ENCODE measurements around the gene ANXA10. TPM values are rescaled to one million over a fixed set of nuclear protein-coding genes. Genes with fewer than 3 reads are reported as not detected.
"Not testable (repeated sequence)": the region's sequence is repeated elsewhere in the genome, so short reads cannot be mapped to it uniquely, and the experiment has no call there.

ANXA10 gene
- polyA plus RNA-seq, 1 donor, result 0.24 TPM

GRCh38 chr4:168113059-168113458 is 20.7 kb downstream of the ANXA10 start:
- not testable (repeated sequence) for H3K27ac ChIP-seq (ENCODE audit: low read length); H3K27me3 ChIP-seq (ENCODE audit: control insufficient read depth, insufficient read depth, low read length); H3K4me1 ChIP-seq (ENCODE audit: control insufficient read depth, insufficient read depth, low read length); H3K9me3 ChIP-seq (ENCODE audit: control insufficient read depth, low read depth, low read length); H3K4me3 ChIP-seq (ENCODE audit: low read length); DNase-seq; H3K36me3 ChIP-seq (ENCODE audit: control insufficient read depth, insufficient read depth, low read length)
- WGBS (ENCODE audit: insufficient coverage, low lambda C conversion rate), result no CpG with 5 or more reads among the region's 1 CpG

GRCh38 chr4:168118116-168118655 is 25.8 kb downstream of the ANXA10 start:
- Histone ChIP-seq H3K9me3 (ENCODE audit: control insufficient read depth, low read depth, low read length) (no peaks in the 10 kb centered on the region), H3K27ac (ENCODE audit: low read length) (no peak overlapping the region), H3K4me1 (ENCODE audit: control insufficient read depth, insufficient read depth, low read length) (no peaks in the 10 kb centered on the region), H3K4me3 (ENCODE audit: low read length) (no peak overlapping the region), H3K36me3 (ENCODE audit: control insufficient read depth, insufficient read depth, low read length) (no peaks in the 10 kb centered on the region), H3K27me3 (ENCODE audit: control insufficient read depth, insufficient read depth, low read length) (no peaks in the 10 kb centered on the region)
- no CpG with 5 or more reads among the region's 1 CpG for WGBS (ENCODE audit: insufficient coverage, low lambda C conversion rate)
- no peak for DNase-seq

- Histone ChIP-seq H3K9me3 (ENCODE audit: control insufficient read depth, low read depth, low read length) (no peaks in the 10 kb centered on the region), H3K36me3 (ENCODE audit: control insufficient read depth, insufficient read depth, low read length) (no peaks in the 10 kb centered on the region), H3K4me3 (ENCODE audit: low read length) (no peak overlapping the region), H3K27me3 (ENCODE audit: control insufficient read depth, insufficient read depth, low read length) (no peaks in the 10 kb centered on the region), H3K4me1 (ENCODE audit: control insufficient read depth, insufficient read depth, low read length) (no peaks in the 10 kb centered on the region), H3K27ac (ENCODE audit: low read length) (no peak overlapping the region)
- no CpG with 5 or more reads among the region's 1 CpG for WGBS (ENCODE audit: insufficient coverage, low lambda C conversion rate)
- DNase-seq, result no peak
Measured at GRCh38 chr4:168119100-168119499, 26.8 kb downstream of the ANXA10 start.

DNA sequence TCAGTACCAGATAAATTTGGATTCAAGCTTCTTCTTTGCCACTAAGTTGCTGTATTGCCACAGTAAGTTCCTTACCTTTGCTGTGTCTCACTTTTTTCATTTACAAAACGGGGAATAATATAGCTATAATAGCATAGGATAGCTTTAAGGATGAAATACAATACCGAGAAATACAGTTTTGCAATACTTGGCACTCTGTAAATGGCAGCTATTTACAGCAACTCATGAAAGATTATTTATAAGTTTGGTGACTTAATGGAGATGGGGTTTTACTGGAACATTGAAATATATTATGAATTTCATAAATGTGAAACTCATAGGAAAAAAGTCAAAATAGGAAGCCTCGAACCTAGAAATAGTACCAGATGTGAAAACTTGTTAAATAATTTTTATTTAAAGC is 27.6 kb downstream of the ANXA10 start:
- H3K27me3 ChIP-seq (ENCODE audit: control insufficient read depth, insufficient read depth, low read length), result no peaks in the 10 kb centered on the region
- H3K4me3 ChIP-seq (ENCODE audit: low read length), result no peak overlapping the region
- H3K9me3 ChIP-seq (ENCODE audit: control insufficient read depth, low read depth, low read length), result no peaks in the 10 kb centered on the region
- no peaks in the 10 kb centered on the region for H3K36me3 ChIP-seq (ENCODE audit: control insufficient read depth, insufficient read depth, low read length)
- no CpG with 5 or more reads among the region's 3 CpGs for WGBS (ENCODE audit: insufficient coverage, low lambda C conversion rate)
- no peaks in the 10 kb centered on the region for H3K4me1 ChIP-seq (ENCODE audit: control insufficient read depth, insufficient read depth, low read length)
- no peak for DNase-seq
- no peak overlapping the region for H3K27ac ChIP-seq (ENCODE audit: low read length)

- Histone ChIP-seq H3K4me3 (ENCODE audit: low read length) (no peak overlapping the region), H3K27ac (ENCODE audit: low read length) (no peak overlapping the region), H3K9me3 (ENCODE audit: control insufficient read depth, low read depth, low read length) (no peaks in the 10 kb centered on the region), H3K36me3 (ENCODE audit: control insufficient read depth, insufficient read depth, low read length) (no peaks in the 10 kb centered on the region), H3K27me3 (ENCODE audit: control insufficient read depth, insufficient read depth, low read length) (no peaks in the 10 kb centered on the region), H3K4me1 (ENCODE audit: control insufficient read depth, insufficient read depth, low read length) (no peaks in the 10 kb centered on the region)
- DNase-seq, result no peak
- 83% methylated on average over 1 of the region's 1 CpG for WGBS (ENCODE audit: insufficient coverage, low lambda C conversion rate)
Measured at GRCh38 chr4:168120811-168121210, 28.5 kb downstream of the ANXA10 start.

DNA sequence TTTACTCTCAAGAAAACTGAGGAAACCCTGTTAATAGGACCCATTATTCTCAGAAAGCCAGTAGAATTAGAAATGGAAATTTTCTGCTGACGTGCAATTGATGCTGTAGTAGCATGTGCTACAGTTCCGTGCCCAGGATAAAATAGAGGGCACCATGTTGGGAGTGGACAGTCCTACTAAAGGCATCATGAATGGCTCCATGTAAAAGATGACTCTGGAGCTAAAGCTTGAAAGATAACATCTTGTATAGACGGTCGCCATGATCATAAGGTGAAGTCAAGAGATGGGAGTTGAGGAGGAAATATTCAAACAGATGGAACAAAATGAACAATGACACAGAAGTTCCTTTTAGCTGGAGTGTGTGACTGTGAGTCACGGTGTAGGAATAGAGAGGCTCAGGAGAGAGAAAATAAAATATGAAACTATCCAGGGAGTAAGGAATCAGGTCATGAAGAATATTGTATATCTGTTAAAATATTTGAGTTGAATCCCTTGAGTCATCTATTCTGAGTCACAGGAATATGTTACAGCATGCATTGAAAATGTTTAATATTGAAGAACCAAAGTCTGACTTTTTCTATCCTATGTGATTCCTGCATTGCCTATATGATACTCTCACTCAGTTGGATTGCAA is 31.8 kb downstream of the ANXA10 start:
- Histone ChIP-seq H3K9me3 (ENCODE audit: control insufficient read depth, low read depth, low read length) (no peaks in the 10 kb centered on the region), H3K27me3 (ENCODE audit: control insufficient read depth, insufficient read depth, low read length) (no peaks in the 10 kb centered on the region), H3K4me1 (ENCODE audit: control insufficient read depth, insufficient read depth, low read length) (no peaks in the 10 kb centered on the region), H3K4me3 (ENCODE audit: low read length) (no peak overlapping the region), H3K36me3 (ENCODE audit: control insufficient read depth, insufficient read depth, low read length) (no peaks in the 10 kb centered on the region), H3K27ac (ENCODE audit: low read length) (no peak overlapping the region)
- no peak for DNase-seq
- WGBS (ENCODE audit: insufficient coverage, low lambda C conversion rate), result 95% methylated on average over 4 of the region's 5 CpGs

GRCh38 chr4:168126952-168127351 is 34.6 kb downstream of the ANXA10 start:
- no peak for DNase-seq
- Histone ChIP-seq H3K27ac (ENCODE audit: low read length) (no peak overlapping the region), H3K27me3 (ENCODE audit: control insufficient read depth, insufficient read depth, low read length) (no peaks in the 10 kb centered on the region), H3K4me3 (ENCODE audit: low read length) (no peak overlapping the region), H3K9me3 (ENCODE audit: control insufficient read depth, low read depth, low read length) (no peaks in the 10 kb centered on the region), H3K36me3 (ENCODE audit: control insufficient read depth, insufficient read depth, low read length) (no peaks in the 10 kb centered on the region), H3K4me1 (ENCODE audit: control insufficient read depth, insufficient read depth, low read length) (no peaks in the 10 kb centered on the region)
- WGBS (ENCODE audit: insufficient coverage, low lambda C conversion rate), result 100% methylated on average over 1 of the region's 2 CpGs

DNA sequence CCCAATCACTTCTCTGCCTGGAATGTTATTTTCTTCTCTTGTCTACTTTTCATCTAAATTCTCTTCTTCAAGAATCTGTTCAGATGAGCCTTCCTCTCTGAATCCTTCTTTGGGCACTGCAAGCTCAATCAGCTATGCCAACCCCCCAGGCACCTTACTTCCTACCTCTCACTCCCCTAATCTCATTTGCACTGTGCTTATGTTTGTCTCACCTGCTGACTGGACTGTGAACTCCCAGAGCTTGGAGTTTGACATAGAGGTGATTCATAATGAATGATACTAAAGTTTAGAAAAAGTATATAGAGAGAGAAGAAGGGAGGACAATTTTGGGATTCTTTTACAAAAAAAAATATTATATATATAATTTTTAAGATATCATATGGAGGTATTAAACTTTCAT is 36.3 kb downstream of the ANXA10 start:
- Histone ChIP-seq H3K27ac (ENCODE audit: low read length) (no peak overlapping the region), H3K4me3 (ENCODE audit: low read length) (no peak overlapping the region), H3K27me3 (ENCODE audit: control insufficient read depth, insufficient read depth, low read length) (no peaks in the 10 kb centered on the region), H3K4me1 (ENCODE audit: control insufficient read depth, insufficient read depth, low read length) (no peaks in the 10 kb centered on the region), H3K9me3 (ENCODE audit: control insufficient read depth, low read depth, low read length) (no peaks in the 10 kb centered on the region), H3K36me3 (ENCODE audit: control insufficient read depth, insufficient read depth, low read length) (no peaks in the 10 kb centered on the region)
- DNase-seq, result no peak

DNA sequence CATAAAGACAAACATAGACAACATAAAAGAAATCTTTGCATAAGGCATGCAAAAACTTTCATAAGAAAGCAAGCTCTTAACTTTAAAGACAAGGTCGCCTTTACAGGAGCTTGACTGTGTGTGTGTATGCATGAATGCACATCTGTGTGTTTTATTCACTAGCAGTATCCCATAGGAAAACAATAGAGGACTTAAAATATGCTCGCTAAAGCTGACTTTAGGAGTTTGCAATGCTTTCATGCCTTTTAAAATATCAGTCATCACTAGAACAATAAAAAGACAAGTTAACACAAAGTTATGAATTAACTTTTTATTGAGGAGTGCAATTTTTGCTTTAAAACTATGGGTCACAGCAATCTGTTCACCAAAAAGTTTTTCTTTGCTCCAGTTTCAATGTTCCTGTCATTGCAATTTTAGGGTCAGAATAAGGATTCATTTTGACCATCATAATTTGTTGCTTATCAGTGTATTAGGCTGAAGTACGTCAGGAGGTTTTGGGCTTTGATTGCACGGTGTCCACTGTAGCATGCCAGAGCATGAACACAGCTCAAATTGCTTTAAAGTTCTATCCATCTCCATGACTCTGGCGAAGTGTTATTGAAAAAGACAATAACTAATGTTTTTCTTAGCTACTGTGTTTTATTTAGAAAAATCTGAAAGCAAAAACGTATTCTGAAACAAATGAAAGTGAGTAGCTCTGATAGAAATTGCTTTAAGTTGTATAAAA is 36.9 kb downstream of the ANXA10 start:
- no peaks in the 10 kb centered on the region for H3K4me1 ChIP-seq (ENCODE audit: control insufficient read depth, insufficient read depth, low read length)
- no peak for DNase-seq
- H3K9me3 ChIP-seq (ENCODE audit: control insufficient read depth, low read depth, low read length), result no peaks in the 10 kb centered on the region
- H3K36me3 ChIP-seq (ENCODE audit: control insufficient read depth, insufficient read depth, low read length), result no peaks in the 10 kb centered on the region
- 80% methylated on average over 1 of the region's 6 CpGs for WGBS (ENCODE audit: insufficient coverage, low lambda C conversion rate)
- H3K27me3 ChIP-seq (ENCODE audit: control insufficient read depth, insufficient read depth, low read length), result no peaks in the 10 kb centered on the region
- no peak overlapping the region for H3K27ac ChIP-seq (ENCODE audit: low read length)
- H3K4me3 ChIP-seq (ENCODE audit: low read length), result no peak overlapping the region

GRCh38 chr4:168129802-168130201 is 37.5 kb downstream of the ANXA10 start:
- H3K36me3 ChIP-seq (ENCODE audit: control insufficient read depth, insufficient read depth, low read length), result no peaks in the 10 kb centered on the region
- 100% methylated on average over 1 of the region's 2 CpGs for WGBS (ENCODE audit: insufficient coverage, low lambda C conversion rate)
- no peak overlapping the region for H3K4me3 ChIP-seq (ENCODE audit: low read length)

DNA sequence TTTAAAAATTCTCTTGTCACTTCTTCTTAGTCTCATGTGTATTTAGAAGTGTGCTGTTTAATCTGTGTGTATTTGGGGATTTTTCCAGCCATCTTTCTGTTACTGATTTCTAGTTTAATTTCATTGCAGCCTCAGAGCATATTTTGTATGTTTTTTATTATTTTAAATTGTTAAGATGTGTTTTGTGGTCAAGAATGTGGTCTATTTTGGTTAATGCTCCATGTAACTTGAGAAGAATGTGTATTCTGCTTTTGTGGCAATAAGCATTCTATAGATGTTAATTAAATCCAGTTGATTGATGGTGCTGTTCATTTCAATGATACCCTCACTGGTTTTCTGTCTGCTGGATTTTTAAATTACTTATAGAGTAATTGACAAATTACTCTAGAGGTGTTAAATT is 38.9 kb downstream of the ANXA10 start:
- Histone ChIP-seq H3K9me3 (ENCODE audit: control insufficient read depth, low read depth, low read length) (no peaks in the 10 kb centered on the region), H3K27ac (ENCODE audit: low read length) (no peak overlapping the region), H3K4me1 (ENCODE audit: control insufficient read depth, insufficient read depth, low read length) (no peaks in the 10 kb centered on the region), H3K4me3 (ENCODE audit: low read length) (no peak overlapping the region), H3K36me3 (ENCODE audit: control insufficient read depth, insufficient read depth, low read length) (no peaks in the 10 kb centered on the region), H3K27me3 (ENCODE audit: control insufficient read depth, insufficient read depth, low read length) (no peaks in the 10 kb centered on the region)
- no peak for DNase-seq

More at GRCh38 chr4:168129802-168130201, 37.5 kb downstream of the ANXA10 start:
- Histone ChIP-seq H3K27me3 (ENCODE audit: control insufficient read depth, insufficient read depth, low read length) (no peaks in the 10 kb centered on the region), H3K4me1 (ENCODE audit: control insufficient read depth, insufficient read depth, low read length) (no peaks in the 10 kb centered on the region), H3K9me3 (ENCODE audit: control insufficient read depth, low read depth, low read length) (no peaks in the 10 kb centered on the region), H3K27ac (ENCODE audit: low read length) (no peak overlapping the region)
- no peak for DNase-seq
